HEK293 (cell line): ENCODE results near the gene FRAT2.

ENCODE experiments used
- CTCF ChIP-seq: fragments of 450-650 bp; formaldehyde crosslinking; IDR thresholded peaks from 2 replicates; pipeline ENCODE4 v1.5.1; 2016; ENCODE audit warnings: missing biosample characterization, missing genetic modification characterization
- IKZF3 ChIP-seq: fragments of 450-650 bp; IDR thresholded peaks from 2 replicates; pipeline ENCODE4 v1.5.0; 2018; ENCODE audit warnings: missing biosample characterization, mild to moderate bottlenecking, missing genetic modification characterization, moderate library complexity
- MZF1 ChIP-seq: fragments of 450-650 bp; formaldehyde crosslinking; IDR thresholded peaks from 2 replicates; pipeline ENCODE4 v1.5.1; 2017; ENCODE audit warnings: missing biosample characterization, missing genetic modification characterization, borderline replicate concordance
- PRDM10 ChIP-seq: fragments of 450-650 bp; formaldehyde crosslinking; IDR thresholded peaks from 2 replicates; pipeline ENCODE4 v1.5.1; 2016; ENCODE audit warnings: missing biosample characterization, missing genetic modification characterization
- TCF7L2 ChIP-seq: IDR thresholded peaks from 2 replicates; pipeline ENCODE4 v1.6.1; 2011; ENCODE audit warnings: low read depth, mild to moderate bottlenecking, inconsistent platforms, low read length, moderate library complexity, borderline replicate concordance
- ZFP37 ChIP-seq: fragments of 450-650 bp; formaldehyde crosslinking; IDR thresholded peaks from 2 replicates; pipeline ENCODE4 v1.5.1; 2016; ENCODE audit warnings: missing biosample characterization, missing genetic modification characterization
- ZNF133 ChIP-seq: fragments of 450-650 bp; formaldehyde crosslinking; IDR thresholded peaks from 2 replicates; pipeline ENCODE4 v1.5.1; 2016; ENCODE audit warnings: missing biosample characterization, missing genetic modification characterization
- ZNF155 ChIP-seq: fragments of 450-650 bp; formaldehyde crosslinking; IDR thresholded peaks from 2 replicates; pipeline ENCODE4 v1.5.1; 2016; ENCODE audit warnings: missing biosample characterization, missing genetic modification characterization
- ZNF26 ChIP-seq: fragments of 450-650 bp; formaldehyde crosslinking; IDR thresholded peaks from 2 replicates; pipeline ENCODE4 v1.5.1; 2016; ENCODE audit warnings: missing biosample characterization, missing genetic modification characterization
- ZNF311 ChIP-seq: fragments of 450-650 bp; formaldehyde crosslinking; IDR thresholded peaks from 2 replicates; pipeline ENCODE4 v1.5.1; 2017; ENCODE audit warnings: missing biosample characterization, missing genetic modification characterization, borderline replicate concordance
- ZNF514 ChIP-seq: fragments of 450-650 bp; formaldehyde crosslinking; IDR thresholded peaks from 2 replicates; pipeline ENCODE4 v1.5.1; 2016; ENCODE audit warnings: missing biosample characterization, missing genetic modification characterization
- ZNF560 ChIP-seq: fragments of 450-650 bp; formaldehyde crosslinking; IDR thresholded peaks from 2 replicates; pipeline ENCODE4 v1.5.1; 2017; ENCODE audit warnings: missing biosample characterization, missing genetic modification characterization, borderline replicate concordance

- TF ChIP-seq CTCF (tag by site-specific recombination) (no peak), ZFP37 (tag by site-specific recombination) (no peak), ZNF311 (tag by site-specific recombination) (no peak), PRDM10 (tag by site-specific recombination) (no peak), ZNF560 (tag by site-specific recombination) (no peak), IKZF3 (peak; percentile 73), ZNF514 (tag by site-specific recombination) (no peak), ZNF155 (tag by site-specific recombination) (no peak), MZF1 (tag by site-specific recombination) (no peak), TCF7L2 (no peak), ZNF133 (tag by site-specific recombination) (no peak), ZNF26 (tag by site-specific recombination) (no peak)
Measured at GRCh38 chr10:97332591-97333350, 1.8 kb downstream of the FRAT2 start.
